ENCODE measurements around the gene MSH4.

MSH4 gene

GRCh38 chr1:75838079-75838478, 41.4 kb downstream of the MSH4 start:
- TF ChIP-seq POLR2A (IDR thresholded peaks at IDR 0.05; ENCODE audit: low read depth, low read length) (no peak), POLR2AphosphoS5 (IDR thresholded peaks at IDR 0.05; ENCODE audit: low read depth, low read length) (no peak), TAF1 (IDR thresholded peaks at IDR 0.05; ENCODE audit: low read depth, low read length) (no peak), POU2F2 (IDR thresholded peaks at IDR 0.05; ENCODE audit: low read depth, low read length) (no peak), SPI1 (IDR thresholded peaks at IDR 0.05; ENCODE audit: low read depth, low read length) (no peak), PAX5 (IDR thresholded peaks at IDR 0.05; ENCODE audit: insufficient read depth, low read length, severe bottlenecking) (no peak)
- DNase-seq (ENCODE audit: insufficient read length, low spot score) (no peak), FAIRE-seq (no peak)

- DNase-seq (ENCODE audit: insufficient read length, low spot score) (no peak), FAIRE-seq (no peak)
- no peak for TF ChIP-seq PAX5 (IDR thresholded peaks at IDR 0.05; ENCODE audit: insufficient read depth, low read length, severe bottlenecking)
- TF ChIP-seq POU2F2 (IDR thresholded peaks at IDR 0.05; ENCODE audit: low read depth, low read length): no peak
- no peak for TF ChIP-seq POLR2A (IDR thresholded peaks at IDR 0.05; ENCODE audit: low read depth, low read length)
- TF ChIP-seq TAF1 (IDR thresholded peaks at IDR 0.05; ENCODE audit: low read depth, low read length): no peak
Observed at GRCh38 chr1:75841421-75841820, 44.7 kb downstream of the MSH4 start.

- FAIRE-seq: no peak
Observed at GRCh38 chr1:75845576-75845975, 48.9 kb downstream of the MSH4 start.

GRCh38 chr1:75855010-75855409, 58.3 kb downstream of the MSH4 start:
- TF ChIP-seq POU2F2 (IDR thresholded peaks at IDR 0.05; ENCODE audit: low read depth, low read length) (no peak), PAX5 (IDR thresholded peaks at IDR 0.05; ENCODE audit: insufficient read depth, low read length, severe bottlenecking) (no peak), POLR2A (IDR thresholded peaks at IDR 0.05; ENCODE audit: low read depth, low read length) (no peak), SPI1 (IDR thresholded peaks at IDR 0.05; ENCODE audit: low read depth, low read length) (no peak)
- DNase-seq (ENCODE audit: insufficient read length, low spot score) (no peak), FAIRE-seq (no peak)

More at GRCh38 chr1:75845576-75845975, 48.9 kb downstream of the MSH4 start:
- DNase-seq (ENCODE audit: insufficient read length, low spot score): no peak
- TF ChIP-seq POLR2AphosphoS5 (IDR thresholded peaks at IDR 0.05; ENCODE audit: low read depth, low read length) (no peak), POLR2A (IDR thresholded peaks at IDR 0.05; ENCODE audit: low read depth, low read length) (no peak), POU2F2 (IDR thresholded peaks at IDR 0.05; ENCODE audit: low read depth, low read length) (no peak), TAF1 (IDR thresholded peaks at IDR 0.05; ENCODE audit: low read depth, low read length) (no peak), PAX5 (IDR thresholded peaks at IDR 0.05; ENCODE audit: insufficient read depth, low read length, severe bottlenecking) (no peak), SPI1 (IDR thresholded peaks at IDR 0.05; ENCODE audit: low read depth, low read length) (no peak)

- no peak for DNase-seq (ENCODE audit: insufficient read length, low spot score)
- FAIRE-seq: no peak
- TF ChIP-seq POLR2A (IDR thresholded peaks at IDR 0.05; ENCODE audit: low read depth, low read length) (no peak), TAF1 (IDR thresholded peaks at IDR 0.05; ENCODE audit: low read depth, low read length) (no peak), SPI1 (IDR thresholded peaks at IDR 0.05; ENCODE audit: low read depth, low read length) (no peak), POLR2AphosphoS5 (IDR thresholded peaks at IDR 0.05; ENCODE audit: low read depth, low read length) (no peak), PAX5 (IDR thresholded peaks at IDR 0.05; ENCODE audit: insufficient read depth, low read length, severe bottlenecking) (no peak), POU2F2 (IDR thresholded peaks at IDR 0.05; ENCODE audit: low read depth, low read length) (no peak)
Observed at GRCh38 chr1:75855734-75856133, 59.1 kb downstream of the MSH4 start.

GRCh38 chr1:75861831-75862230, 65.1 kb downstream of the MSH4 start:
- FAIRE-seq (no peak), DNase-seq (ENCODE audit: insufficient read length, low spot score) (no peak)
- TF ChIP-seq PAX5 (IDR thresholded peaks at IDR 0.05; ENCODE audit: insufficient read depth, low read length, severe bottlenecking) (no peak), POLR2AphosphoS5 (IDR thresholded peaks at IDR 0.05; ENCODE audit: low read depth, low read length) (no peak), POLR2A (IDR thresholded peaks at IDR 0.05; ENCODE audit: low read depth, low read length) (no peak), SPI1 (IDR thresholded peaks at IDR 0.05; ENCODE audit: low read depth, low read length) (no peak), POU2F2 (IDR thresholded peaks at IDR 0.05; ENCODE audit: low read depth, low read length) (no peak), TAF1 (IDR thresholded peaks at IDR 0.05; ENCODE audit: low read depth, low read length) (no peak)

- no peak for DNase-seq (ENCODE audit: insufficient read length, low spot score)
- TF ChIP-seq POLR2AphosphoS5 (IDR thresholded peaks at IDR 0.05; ENCODE audit: low read depth, low read length): no peak
- TF ChIP-seq SPI1 (IDR thresholded peaks at IDR 0.05; ENCODE audit: low read depth, low read length): no peak
- no peak for TF ChIP-seq PAX5 (IDR thresholded peaks at IDR 0.05; ENCODE audit: insufficient read depth, low read length, severe bottlenecking)
- no peak for TF ChIP-seq TAF1 (IDR thresholded peaks at IDR 0.05; ENCODE audit: low read depth, low read length)
- TF ChIP-seq POU2F2 (IDR thresholded peaks at IDR 0.05; ENCODE audit: low read depth, low read length): no peak
- no peak for TF ChIP-seq POLR2A (IDR thresholded peaks at IDR 0.05; ENCODE audit: low read depth, low read length)
- no peak for FAIRE-seq
Observed at GRCh38 chr1:75870951-75871350, 74.3 kb downstream of the MSH4 start.

- TF ChIP-seq PAX5 (IDR thresholded peaks at IDR 0.05; ENCODE audit: insufficient read depth, low read length, severe bottlenecking) (no peak), POU2F2 (IDR thresholded peaks at IDR 0.05; ENCODE audit: low read depth, low read length) (no peak), POLR2AphosphoS5 (IDR thresholded peaks at IDR 0.05; ENCODE audit: low read depth, low read length) (no peak), TAF1 (IDR thresholded peaks at IDR 0.05; ENCODE audit: low read depth, low read length) (no peak), SPI1 (IDR thresholded peaks at IDR 0.05; ENCODE audit: low read depth, low read length) (no peak), POLR2A (IDR thresholded peaks at IDR 0.05; ENCODE audit: low read depth, low read length) (no peak)
Observed at GRCh38 chr1:75879985-75880384, 83.3 kb downstream of the MSH4 start.

GRCh38 chr1:75884437-75884836, 87.8 kb downstream of the MSH4 start:
- FAIRE-seq: no peak
- DNase-seq (ENCODE audit: insufficient read length, low spot score): no peak
- TF ChIP-seq SPI1 (IDR thresholded peaks at IDR 0.05; ENCODE audit: low read depth, low read length): no peak
- TF ChIP-seq POLR2AphosphoS5 (IDR thresholded peaks at IDR 0.05; ENCODE audit: low read depth, low read length): no peak
- TF ChIP-seq PAX5 (IDR thresholded peaks at IDR 0.05; ENCODE audit: insufficient read depth, low read length, severe bottlenecking): no peak
- no peak for TF ChIP-seq POU2F2 (IDR thresholded peaks at IDR 0.05; ENCODE audit: low read depth, low read length)
- TF ChIP-seq TAF1 (IDR thresholded peaks at IDR 0.05; ENCODE audit: low read depth, low read length): no peak
- no peak for TF ChIP-seq POLR2A (IDR thresholded peaks at IDR 0.05; ENCODE audit: low read depth, low read length)

More at GRCh38 chr1:75879985-75880384, 83.3 kb downstream of the MSH4 start:
- DNase-seq (ENCODE audit: insufficient read length, low spot score) (no peak), FAIRE-seq (no peak)

GRCh38 chr1:75901371-75901770, 104.7 kb downstream of the MSH4 start:
- no peak for DNase-seq (ENCODE audit: insufficient read length, low spot score)
- TF ChIP-seq TAF1 (IDR thresholded peaks at IDR 0.05; ENCODE audit: low read depth, low read length): no peak
- TF ChIP-seq POU2F2 (IDR thresholded peaks at IDR 0.05; ENCODE audit: low read depth, low read length): no peak
- no peak for TF ChIP-seq POLR2A (IDR thresholded peaks at IDR 0.05; ENCODE audit: low read depth, low read length)
- no peak for TF ChIP-seq PAX5 (IDR thresholded peaks at IDR 0.05; ENCODE audit: insufficient read depth, low read length, severe bottlenecking)
- TF ChIP-seq POLR2AphosphoS5 (IDR thresholded peaks at IDR 0.05; ENCODE audit: low read depth, low read length): no peak
- TF ChIP-seq SPI1 (IDR thresholded peaks at IDR 0.05; ENCODE audit: low read depth, low read length): no peak
- FAIRE-seq: no peak
